ENCODE measurements around the gene NANOGP8.
A peak's percentile ranks its signal among the peaks of the same experiment; 100 is the strongest.
"Not testable (repeated sequence)": the region's sequence is repeated elsewhere in the genome, so short reads cannot be mapped to it uniquely, and the experiment has no call there.

The NANOGP8 gene

DNA sequence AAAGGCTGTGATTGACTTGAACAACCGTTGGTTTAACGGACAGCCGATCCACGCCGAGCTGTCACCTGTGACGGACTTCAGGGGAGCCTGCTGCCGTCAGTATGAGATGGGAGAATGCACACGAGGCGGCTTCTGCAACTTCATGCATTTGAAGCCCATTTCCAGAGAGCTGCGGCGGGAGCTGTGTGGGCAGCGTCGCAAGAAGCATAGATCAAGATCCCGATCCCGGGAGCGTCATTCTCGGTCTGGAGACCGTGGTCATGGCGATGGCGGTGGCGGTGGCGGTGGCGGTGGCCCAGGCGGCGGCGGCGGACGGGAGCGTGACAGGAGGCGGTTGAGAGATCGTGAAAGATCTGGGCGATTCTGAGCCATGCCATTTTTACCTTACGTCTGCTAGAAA, 7.8 kb upstream of the NANOGP8 start:
- DNase-seq, result no peak

DNA sequence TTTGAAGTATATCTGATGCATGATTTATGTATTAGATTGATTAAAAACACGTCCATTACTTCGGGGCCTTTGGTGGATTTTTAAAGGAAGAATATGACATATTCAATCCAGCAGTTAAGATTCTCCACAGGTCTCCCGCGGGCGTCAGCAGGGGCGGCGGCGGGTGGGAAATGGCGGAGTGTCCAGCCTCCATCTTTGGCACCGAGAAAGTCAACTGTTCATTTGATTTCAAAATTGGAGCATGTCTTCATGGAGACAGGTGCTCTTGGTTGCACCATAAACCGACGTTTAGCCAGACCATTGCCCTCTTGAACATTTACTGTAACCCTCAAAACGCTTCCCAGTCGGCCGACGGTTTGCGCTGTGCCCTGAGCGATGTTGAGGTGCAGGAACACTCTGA, 7.2 kb upstream of the NANOGP8 start:
- DNase-seq, result no peak

DNA sequence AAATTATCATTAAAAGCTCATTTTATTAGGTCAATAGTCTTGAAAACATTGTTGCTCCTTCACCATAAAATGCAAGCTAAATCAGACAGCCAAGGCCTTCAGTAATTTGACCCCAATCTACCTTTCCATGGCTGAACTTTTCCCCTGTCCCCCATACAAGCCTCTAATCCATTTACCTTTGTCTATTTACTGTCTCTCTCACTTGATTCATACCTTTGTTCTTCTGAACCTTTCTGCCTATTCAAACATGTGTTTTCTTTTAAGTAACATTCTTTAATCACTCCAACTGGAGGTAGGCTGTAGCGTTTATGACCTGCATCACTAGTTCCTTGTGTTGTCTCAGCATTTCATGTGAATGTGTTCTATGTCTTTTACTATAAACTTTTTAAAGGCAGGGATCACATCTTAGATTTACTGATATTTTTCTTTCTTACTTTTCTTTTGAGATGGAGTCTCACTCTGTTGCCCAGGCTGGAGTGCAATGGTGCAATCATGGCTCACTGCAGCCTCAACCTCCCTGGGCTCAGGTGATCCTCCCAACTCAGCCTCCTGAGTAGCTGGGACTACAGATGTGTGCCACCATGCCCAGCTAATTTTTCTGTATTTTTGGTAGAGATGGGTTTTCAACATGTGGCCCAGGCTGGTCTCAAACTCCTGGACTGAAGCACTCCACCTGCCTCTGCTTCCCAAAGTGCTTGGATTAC, 5.2 kb upstream of the NANOGP8 start:
- no peak for DNase-seq

DNA sequence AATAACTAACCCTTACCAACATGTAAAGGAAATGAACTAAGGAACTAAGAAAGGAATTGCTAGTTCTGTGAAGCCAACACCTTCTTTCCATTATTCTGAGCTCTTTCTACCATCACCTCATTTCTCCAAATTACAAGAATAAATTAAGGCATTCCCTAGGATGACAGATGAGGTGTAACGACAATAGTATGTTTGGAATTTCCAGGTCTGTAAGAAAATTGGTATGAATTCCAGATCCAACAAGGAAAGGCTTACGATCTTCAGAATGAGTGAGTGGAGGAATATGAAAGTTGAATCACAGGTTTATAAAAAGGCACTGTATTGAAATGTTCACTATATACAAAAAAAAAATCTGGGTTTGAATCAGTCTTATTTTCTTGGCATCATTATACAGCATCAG, 4.5 kb upstream of the NANOGP8 start:
- DNase-seq, result no peak

DNA sequence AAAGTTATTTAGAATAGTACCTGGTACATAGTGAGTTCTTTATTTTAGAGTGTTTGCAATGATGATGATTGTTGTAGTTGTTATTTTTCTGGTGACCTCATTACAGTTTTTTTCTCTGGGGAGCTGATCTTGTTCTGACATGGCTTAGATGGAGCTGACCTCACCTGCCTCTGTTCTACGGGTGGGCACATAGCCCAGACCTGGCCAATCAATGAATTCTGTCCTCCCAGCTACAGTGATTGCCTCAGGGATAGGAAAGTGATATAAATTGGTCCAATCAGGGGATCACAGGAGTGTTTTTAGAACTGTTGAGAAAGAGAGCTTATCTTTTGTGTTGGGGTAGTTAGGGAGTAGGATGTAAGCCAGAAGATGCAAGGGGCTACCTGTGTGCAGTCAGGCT, 3.2 kb upstream of the NANOGP8 start:
- no peak for DNase-seq

DNA sequence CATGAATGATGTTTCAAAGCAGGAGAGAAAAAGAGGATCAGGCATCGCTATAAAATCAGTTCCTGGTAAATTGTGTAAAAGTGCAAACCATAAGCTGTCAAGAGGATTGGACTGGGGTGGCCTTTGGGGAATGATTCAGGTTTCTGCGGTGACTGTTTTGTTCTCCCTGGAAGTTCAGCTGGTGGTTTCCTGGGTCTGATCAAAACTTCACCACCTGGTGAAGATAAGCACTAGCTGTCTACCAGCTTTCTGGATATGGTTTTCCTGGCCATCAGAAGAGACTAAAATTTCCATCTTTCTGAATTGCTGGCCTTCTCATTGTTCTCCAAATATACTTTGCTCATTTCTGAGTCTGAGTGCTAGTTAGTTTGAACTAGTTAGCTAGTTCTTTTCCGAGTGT, 2.7 kb upstream of the NANOGP8 start:
- DNase-seq, result no peak

DNA sequence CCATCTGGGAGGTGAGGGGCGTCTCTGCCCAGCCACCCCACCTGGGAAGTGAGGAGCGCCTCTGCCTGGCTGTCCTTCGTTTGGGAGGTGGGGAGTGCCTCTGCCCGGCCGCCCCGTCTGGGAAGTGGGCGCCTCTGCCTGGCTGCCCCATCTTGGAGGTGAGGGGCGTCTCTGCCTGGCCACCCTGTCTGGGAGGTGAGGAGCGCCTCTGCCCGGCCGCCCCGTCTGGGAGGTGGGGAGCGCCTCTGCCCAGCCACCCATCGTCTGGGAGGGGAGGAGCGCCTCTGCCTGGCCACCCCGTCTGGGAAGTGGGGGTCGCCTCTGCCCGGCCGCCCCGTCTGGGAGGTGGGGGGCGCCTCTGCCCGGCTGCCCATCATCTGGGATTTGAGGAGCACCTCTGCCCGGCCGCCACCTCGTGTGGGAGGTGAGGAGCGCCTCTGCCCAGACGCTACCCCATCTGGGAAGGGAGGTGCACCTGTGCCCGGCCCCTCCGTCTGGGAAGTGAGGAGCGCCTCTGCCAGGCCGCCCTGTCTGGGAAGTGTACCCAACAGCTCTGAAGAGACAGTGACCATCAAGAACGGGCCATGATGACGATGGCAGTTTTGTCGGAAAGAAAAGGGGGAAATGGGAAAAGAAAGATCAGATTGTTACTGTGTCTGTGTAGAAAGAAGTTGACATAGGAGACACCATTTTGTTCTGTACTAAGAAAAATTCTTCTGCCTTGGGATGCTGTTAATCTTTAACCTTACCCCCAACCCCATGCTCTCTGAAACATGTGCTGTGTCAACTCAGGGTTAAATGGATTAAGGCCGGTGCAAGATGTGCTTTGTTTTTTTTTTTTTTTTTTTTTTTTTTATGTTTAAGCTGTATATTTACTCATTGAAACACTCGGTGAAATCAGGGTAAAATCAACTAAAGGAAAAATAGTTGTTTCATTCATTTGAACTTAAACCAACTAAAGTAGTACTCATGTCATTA, 2.4 kb downstream of the NANOGP8 start:
- not testable (repeated sequence) for DNase-seq

DNA sequence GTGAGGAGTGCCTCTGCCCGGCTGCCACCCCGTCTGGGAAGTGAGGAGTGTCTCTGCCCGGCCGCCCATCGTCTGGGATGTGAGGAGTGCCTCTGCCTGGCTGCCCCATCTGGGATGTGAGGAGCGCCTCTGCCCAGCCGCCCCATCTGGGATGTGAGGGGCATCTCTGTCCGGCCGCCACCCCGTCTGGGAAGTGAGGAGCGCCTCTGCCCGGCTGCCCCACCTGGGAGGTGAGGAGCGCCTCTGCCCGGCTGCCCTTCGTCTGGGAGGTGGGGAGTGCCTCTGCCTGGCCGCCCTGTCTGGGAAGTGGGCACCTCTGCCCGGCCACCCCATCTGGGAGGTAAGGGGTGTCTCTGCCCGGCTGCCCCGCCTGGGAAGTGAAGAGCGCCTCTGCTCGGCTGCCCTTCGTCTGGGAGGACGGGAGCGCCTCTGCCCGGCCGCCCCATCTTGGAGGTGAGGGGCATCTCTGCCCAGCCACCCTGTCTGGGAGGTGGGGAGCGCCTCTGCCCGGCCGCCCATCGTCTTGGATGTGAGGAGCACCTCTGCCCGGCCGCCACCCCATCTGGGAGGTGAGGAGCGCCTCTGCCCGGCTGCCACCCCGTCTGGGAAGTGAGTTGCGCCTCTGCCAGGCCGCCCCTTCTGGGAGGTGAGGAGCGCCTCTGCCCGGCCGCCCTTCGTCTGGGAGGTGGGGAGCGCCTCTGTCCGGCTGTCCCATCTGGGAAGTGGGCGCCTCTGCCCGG, 3.3 kb downstream of the NANOGP8 start:
- DNase-seq, result not testable (repeated sequence)

DNA sequence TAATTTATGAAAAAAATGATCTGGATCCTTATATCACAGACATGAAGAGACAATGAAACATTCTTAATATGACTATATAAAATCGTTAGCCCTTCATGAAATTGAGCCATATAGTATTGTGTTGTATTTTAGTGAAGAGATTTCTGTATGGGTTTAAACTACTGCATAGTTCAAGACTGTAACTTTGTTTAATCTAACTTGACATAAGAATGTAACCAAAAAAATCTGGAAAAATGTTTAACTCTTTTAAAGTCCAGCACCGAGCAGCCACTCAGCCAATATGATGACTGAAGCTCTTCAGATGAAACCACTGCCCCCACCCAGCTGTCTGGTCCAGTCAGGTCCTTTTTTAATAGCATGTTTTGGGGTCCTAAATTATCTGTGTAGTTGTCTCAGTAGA, 4.9 kb downstream of the NANOGP8 start:
- no peak for DNase-seq

DNA sequence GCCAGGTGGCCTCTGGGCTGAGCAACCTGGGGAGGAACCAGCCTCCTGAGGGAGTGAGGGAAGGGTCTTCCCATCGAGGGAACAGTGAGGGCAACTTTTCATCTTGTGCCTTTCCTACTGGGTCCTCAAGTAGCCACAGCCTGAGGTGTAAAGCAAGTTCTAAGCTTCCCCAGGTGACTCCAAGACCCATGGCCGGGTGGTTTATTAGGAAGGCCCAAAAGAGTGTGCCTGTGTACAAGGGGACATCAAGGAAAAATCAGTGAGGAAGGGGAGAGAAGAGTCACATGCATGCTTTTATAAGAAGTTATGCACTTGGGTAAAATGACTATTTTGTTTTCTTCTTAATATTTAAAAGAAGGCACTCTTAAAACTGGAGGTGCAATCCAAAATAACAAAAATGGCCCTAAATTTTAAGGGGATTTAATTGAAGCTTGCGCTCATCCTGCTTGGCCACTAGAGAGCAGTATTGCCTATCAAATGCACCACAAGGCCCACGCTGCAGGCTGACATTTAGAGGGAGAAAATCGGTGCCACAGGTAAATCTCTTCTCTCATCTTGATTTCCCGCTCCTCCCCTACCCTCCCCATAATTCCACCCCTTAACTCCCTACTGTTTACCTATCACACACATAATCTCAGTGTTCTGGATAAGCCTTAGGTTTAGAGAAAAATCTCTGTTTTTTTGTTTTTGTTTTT, 6.7 kb downstream of the NANOGP8 start:
- peak; percentile 64 for DNase-seq

DNA sequence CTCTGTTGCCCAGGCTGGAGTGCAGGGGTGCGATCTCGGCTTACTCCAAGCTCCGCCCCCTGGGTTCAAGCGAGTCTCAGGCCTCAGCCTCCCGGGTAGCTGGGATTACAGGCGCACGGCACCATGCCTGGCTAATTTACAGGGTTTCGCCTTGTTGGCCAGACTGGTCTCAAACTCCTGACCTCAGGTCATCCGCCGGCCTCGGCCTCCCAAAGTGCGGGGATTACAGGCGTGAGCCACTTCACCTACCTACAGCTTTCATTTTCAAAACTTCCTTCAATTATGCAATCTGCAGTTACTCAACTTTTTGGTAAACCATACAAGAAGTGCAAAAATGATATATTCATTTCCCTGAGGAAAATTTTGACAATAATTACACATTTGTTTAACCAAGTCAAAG, 14.0 kb downstream of the NANOGP8 start:
- no peak for DNase-seq

DNA sequence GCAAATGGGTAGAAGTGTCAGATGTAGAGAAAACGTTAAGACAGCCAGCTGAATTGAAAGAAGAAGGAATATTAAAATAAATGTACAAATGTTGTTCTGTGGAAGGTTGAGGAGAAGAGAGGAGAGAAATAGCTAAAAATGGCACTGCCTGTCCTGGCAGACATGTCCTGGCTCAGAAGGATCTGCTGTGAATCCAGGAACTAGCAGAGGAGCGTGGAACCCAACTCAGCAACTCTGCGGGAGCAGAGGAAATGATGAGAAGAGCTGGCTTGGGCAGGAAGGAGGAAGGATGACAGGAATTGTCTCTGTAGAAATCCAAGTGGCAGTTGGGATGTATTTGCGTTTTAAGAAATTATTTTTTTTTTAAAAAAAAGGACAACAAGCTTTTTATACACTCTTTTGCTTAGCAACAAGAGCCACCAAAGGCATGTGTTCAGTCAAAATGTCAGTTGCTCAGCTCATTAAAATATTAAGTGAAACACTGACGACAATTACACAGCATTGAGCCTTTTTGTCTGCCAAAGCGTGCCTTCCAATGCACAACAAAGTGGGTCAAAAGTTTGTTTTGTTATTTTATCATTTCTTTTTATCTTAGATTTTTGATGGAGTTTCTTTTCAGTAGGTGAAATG, 16.1 kb downstream of the NANOGP8 start:
- no peak for DNase-seq

DNA sequence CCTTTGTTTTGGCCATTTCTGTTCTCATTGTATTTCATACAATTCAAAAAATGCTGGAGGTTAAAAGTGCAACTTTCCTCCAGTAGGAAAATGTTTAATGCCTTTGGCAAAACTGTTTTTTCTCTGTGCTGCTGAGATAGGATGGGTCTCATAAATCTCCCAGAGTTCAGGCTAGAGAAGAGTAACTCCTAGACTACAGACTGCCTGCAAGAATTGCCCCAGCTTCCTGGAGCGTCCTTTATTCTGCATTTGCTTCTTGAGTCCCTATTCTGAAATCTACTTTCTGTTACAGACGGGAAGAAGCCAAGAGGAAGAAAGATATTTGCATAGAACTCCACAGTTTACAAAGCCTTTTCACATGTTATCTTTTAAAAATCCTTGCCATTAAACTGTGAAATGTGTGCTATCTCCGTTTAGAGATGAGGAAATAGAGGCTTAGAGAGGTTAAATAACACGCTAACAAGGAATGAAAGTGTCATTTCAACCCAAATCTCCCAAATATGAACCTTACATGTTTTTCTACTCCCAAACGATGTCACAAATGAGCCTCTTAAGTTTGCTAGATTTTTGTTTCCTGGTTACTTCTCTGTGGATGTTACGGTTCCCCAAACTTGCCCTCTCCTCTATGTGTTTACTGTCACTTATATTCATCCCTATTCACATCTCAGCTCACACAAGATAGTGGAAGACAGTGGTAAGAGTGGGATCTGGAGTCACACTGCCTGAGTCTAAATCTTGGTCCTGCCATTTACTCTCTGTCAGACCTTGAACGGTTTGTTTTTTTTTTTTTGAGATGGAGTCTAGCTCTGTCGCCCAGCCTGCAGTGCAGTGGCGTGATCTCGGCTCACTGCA, 17.4 kb downstream of the NANOGP8 start:
- peak; percentile 42 for DNase-seq

DNA sequence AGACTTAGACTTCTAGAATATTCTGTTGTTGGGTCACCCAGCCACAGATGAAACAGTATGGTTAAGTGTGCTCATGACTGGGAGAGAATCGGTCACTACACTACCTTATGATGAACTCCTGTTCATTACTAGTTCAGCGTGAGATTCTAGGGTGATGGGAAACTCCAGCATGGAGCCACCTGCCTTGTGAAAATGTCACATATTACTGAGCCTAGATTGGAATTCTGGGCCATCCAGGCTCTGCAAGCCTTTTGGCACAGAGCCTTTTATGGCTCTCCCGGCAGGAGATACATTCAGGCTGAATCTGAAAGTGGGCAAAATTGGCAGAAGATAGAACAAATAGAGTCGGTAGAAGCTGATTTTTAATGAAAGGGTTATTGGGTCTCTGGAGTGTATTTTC, 19.0 kb downstream of the NANOGP8 start:
- DNase-seq, result no peak

DNA sequence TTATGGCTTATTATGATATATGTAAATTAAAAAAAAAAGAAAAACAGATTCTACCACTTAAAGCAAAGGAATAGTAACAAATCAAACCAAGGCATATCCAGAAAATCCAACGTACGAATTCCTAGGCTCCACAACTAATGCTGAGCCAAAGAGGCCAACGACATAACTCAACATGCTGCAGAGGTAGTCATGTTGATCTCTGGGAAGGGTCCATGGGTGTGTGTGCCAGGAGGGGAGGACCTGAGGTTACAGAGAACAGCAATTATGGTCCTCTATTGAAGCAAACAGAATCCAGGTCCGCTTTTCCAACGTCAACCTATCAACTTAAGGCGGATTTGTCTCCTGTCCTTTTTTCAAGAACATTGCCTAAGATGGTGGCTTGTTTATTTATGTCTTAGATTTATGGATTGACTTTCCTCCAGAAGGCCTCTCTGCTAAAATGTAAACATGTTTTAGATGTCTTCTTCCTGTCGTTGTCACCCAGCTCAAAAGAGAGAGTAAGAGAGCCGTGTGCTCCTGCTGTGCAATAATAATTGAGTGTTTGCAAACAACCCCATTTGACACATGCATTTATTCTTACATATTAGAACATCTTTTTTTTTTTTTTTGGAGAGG, 20.4 kb downstream of the NANOGP8 start:
- no peak for DNase-seq

DNA sequence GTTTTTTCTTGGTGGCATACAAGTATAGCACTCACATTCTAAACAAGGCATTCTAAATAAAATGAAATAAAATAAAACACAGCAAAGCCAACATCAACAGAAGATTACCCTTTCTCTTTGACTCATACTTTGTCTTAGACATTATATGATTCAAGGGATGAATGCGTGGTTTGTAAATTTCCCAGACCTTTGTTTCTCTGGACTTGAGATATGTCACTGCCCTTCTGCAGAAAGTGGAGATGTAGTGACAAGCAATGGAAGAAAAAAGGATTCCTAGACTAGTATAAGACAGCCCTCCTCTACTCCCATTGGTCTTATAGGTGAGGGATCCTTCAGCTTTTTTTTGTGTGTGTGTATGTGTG, 22.4 kb downstream of the NANOGP8 start:
- no peak for DNase-seq

DNA sequence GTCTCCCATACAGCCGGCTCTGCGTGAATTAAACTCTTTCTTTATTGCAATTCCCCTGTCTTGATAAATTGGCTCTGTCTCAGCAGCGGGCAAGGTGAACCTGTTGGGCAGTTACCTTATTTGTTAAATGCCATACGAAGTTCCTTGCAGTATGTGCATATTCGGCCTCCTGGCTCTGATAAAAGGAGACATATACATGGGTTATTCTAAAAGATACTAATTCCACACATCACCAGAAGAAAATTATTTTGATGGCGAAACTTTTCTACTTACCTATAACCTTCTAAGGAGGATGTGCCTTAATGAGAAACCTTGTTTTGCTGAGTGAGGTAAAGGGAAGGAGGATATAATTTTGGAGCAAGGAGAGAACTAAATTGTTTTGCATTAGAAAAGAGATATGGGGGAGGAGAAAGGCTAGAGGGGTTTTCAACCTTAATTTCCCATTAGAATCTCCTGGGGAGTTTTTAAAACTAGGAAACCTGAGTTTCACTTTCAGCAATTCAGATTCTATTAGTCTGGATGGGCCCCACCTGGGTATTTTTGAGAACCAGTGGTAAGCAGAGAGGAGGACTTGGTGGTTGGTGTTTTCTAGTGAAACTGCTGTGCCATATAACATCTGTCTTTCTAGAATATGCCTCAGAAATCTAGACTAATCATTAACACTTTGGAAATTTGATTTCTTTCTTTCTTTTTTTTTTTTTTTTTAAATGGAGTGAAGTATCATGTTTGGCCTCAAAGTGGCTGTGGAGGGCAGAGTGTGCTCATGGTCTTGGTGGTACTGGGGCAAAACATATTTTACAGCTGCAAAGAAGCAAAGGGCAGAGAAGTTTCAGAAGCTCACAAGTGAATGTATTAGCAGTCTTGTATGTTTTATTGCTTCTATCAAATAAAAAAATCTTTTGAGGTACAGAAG, 23.0 kb downstream of the NANOGP8 start:
- no peak for DNase-seq

DNA sequence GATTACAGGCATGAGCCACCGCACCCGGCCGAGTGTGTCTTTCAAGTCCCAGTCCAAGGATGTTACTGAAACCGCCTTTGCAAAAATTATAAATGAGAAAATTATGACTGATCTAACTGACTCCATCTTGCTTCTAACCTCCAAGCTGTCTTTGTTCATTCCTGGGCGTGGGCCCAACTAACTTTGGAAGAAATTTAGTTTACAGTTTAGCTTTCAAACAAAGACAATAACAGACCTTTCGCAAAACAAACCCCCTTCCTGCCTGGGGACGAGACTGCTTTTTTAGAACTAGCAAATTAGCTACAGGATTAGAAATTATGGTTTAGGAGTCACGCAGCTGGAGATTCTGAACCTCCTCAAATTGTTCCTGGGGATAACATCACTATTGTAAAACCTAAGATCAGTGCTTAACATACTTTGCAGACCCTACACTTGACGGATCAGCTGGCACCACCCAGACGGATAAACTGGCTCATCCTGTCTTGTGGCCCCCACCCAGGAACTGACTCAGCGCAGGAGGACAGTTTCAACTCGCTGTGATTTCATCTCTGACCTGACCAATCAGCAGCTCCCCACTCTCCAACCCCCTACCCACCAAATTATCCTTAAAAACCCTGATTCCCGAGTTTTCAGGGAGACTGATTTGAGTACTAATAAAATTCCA, 23.8 kb downstream of the NANOGP8 start:
- DNase-seq, result no peak

DNA sequence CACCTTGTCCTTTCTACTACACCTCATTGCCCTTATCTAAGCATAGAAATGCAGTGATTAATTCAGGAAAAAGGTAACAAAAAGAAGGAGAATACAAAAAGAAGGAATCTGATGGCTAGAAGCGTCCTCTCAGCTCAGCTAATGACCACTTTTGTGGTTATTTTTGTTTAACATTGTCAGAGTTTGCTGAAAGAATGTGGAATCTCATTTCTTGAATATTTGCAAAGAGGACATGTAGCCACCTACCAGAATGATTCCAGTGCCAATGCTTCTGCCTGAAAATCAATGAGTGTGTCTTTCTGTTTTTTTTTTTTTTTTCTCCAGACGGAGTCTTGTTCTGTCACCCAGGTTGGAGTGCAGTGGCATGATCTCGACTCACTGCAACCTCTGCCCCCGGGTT, 24.5 kb downstream of the NANOGP8 start:
- no peak for DNase-seq
